Activated CD4-positive, alpha-beta T cell treated with anti-CD3 and anti-CD28 coated beads, Interleukin-2, amount 50 U/mL, for 24 hours (primary cell): ENCODE data around the gene SFSWAP.

Source experiments
- DNase-seq, 2 donors: peaks; one replicate each; pipeline ENCODE4 v3.0.0-alpha.2; 2020; ENCODE audit warnings: low read depth in 1 of 2, low spot score in 1 of 2

Gene SFSWAP

DNA sequence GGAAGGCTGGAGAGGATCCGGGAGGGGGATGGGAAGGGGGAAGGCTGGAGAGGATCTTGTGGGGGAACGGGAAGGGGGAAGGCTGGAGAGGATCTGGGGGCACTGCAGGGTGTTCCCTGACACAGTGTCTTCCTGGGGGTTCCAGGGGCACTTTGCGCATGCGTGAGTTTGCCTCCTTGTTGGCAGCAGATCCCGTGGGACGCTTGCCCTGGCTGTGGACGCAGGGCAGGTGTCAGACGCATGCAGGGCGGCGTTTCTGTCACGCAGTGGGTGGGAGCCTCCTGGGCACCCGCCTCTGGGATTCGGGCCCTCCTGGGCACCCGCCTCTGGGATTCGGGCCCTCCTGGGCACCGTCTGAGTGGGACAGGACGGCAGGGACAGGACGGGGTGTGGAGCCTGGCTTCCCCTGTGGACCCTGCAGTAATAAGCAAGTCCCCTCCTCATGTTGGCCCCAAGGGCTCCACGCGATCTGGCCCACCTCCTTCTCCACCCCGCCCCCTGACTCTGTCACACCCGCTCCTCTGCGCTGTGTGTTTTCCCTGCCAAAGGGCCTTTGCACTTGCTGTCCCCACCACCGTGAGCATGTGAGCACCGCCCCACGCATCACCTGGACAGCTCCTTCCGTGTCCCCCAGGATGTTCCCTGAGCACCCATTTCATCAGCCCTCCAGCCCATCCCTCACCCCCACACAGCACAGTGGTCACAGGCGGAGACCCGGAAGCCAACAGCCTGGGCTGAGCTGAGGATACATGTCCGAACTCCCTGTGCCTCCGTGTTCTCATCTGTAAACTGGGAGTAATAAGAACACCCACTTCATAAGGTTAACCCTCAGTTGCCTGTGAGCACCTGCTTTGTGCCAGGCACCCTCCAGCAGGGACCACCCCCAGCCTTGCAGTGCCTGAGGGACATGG lies 121.7 kb downstream of the SFSWAP start:
- DNase-seq, result no peak

GRCh38 chr12:131833288-131833895 lies 122.5 kb downstream of the SFSWAP start:
- DNase-seq, result no peak

- no peak for DNase-seq
Measured at GRCh38 chr12:131833896-131834641, 123.2 kb downstream of the SFSWAP start.

- no peak for DNase-seq
Measured at GRCh38 chr12:131834798-131835615, 124.1 kb downstream of the SFSWAP start.

GRCh38 chr12:131835616-131836171 lies 124.8 kb downstream of the SFSWAP start:
- no peak for DNase-seq

DNA sequence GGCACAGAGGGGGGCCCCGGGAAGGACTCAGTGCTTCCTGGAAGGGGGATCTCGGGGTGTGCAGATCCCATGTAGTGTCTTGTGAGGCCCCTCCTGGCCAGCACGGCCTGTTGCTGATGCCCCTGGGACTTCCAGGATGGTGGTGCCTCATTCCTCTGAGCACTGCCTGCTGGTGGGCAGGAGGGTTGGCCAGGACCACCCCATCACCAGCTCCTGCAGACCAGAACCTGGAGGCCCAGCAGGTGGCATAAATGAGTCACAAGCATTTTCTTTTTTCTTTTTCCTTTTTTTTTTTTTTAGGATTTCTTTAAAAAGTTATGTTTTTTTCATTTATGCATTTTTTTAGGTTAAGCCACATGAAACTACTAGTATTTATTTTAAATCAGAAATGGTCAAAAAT lies 125.3 kb downstream of the SFSWAP start:
- no peak for DNase-seq

GRCh38 chr12:131836714-131837397 lies 126.0 kb downstream of the SFSWAP start:
- no peak for DNase-seq

GRCh38 chr12:131840643-131841416 lies 129.9 kb downstream of the SFSWAP start:
- DNase-seq, result no peak

- no peak for DNase-seq
Measured at GRCh38 chr12:131841547-131841946, 130.7 kb downstream of the SFSWAP start.

DNA sequence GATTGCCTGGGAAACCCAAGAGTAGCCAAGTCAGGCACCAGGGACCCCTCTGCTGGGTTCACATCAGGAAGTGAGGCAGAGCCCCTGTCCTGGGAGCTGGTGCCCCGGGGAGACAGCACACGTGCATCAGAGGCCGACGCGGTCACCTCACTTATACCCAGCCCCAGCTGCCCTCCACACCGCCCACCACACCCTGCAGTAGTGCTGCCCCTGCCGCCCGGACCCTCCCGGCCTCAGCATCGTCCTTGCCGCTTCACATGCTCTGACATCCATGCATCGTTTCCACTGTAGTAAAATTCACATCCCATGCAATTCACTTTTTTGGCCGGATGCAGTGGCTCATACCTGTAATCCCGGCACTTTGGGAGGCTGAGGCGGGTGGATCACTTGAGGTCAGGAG lies 131.3 kb downstream of the SFSWAP start:
- DNase-seq, result no peak

DNA sequence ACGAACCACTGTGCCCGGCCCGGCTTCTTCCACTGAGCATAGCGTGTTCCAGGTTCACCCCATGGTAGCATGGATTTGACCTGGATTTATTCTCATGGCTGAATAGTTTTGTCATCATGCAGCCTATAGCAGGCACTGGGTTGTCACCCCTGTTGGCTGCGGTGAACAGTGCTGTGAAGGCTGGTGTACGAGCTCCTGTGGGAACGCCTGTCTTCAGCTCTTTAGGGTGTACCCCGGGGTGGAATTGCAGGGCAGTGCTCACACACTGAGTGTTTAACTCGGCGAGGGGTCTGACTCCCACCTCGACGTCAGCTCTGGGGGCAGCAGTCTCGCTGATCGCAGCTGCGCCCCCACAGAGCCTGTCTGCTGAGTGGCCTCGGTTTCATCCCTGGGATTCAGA lies 132.6 kb downstream of the SFSWAP start:
- DNase-seq, result no peak

DNA sequence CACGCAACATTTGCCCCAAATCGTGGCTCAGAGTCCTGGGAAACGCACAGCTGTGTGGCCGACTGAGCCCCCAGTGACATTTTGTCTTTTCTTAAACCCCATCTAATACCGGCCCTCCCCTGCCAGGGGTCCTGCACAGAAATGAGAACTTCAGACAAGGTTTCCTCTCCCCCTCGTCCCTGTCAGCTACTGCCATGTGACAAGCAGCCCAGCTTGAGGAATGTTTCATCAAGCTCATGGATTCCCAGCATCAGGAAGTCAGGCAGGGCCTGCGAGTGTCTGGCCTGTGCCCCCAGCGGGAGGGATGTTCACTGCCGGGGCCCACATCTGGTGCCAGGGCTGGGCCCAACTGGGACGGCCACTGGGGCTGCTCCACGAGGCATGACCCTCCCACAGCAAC lies 133.2 kb downstream of the SFSWAP start:
- no peak for DNase-seq

DNA sequence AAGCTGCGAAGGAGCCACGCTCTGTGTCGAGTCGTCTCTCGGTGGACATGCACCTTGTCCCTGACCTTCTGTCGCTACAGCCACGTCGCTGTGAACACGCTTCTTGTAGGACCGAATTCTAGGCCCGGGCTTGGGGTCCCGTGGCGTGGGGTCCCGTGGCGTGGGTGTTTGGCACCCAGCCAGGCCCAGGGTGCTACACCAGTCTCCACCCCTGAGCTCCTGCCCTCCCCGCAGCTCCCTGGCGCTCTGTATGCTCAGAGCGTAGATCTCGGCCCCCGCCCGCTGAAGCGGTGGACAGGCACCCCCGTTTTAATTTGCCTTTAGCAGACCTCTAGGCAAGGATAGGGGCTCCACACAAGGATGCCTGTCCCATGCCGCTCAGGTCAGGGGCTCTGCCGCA lies 133.8 kb downstream of the SFSWAP start:
- DNase-seq, result no peak

- no peak for DNase-seq
Measured at GRCh38 chr12:131845121-131845520, 134.2 kb downstream of the SFSWAP start.

DNA sequence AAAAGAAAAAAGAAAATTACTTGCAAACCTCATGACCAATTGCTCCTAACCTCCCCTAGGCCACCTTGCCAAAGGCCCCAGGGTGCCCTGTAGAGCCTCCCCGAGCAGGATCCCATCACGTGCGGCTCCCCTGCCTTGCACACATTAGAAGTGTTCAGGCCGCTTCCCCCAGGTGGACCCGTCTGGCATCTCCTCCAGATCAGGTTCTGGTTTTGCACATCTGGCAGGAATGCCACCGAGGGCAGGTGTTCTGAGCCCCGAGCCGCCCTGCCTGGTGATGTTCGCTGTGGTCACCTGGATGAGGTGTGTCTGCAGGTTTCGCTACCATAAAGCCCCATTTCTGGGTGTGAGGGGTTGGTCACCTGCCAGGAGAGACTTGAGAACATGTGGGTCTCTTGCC lies 136.6 kb downstream of the SFSWAP start:
- no peak for DNase-seq

GRCh38 chr12:131848753-131849152 lies 137.9 kb downstream of the SFSWAP start:
- no peak for DNase-seq
